ENCODE results near the gene PITPNM3. TPM values are rescaled to one million over a fixed set of nuclear protein-coding genes. Genes with fewer than 3 reads are reported as not detected.

Gene PITPNM3
- total RNA-seq, 1 donor from 2014 or later = 13.9 TPM

GRCh38 chr17:6443692-6444570, 112.4 kb downstream of the PITPNM3 start, which contains the start of gene PIMREG:
Gene PIMREG (plus strand): TSS chr17:6444455. CDS start chr17:6445111, 656 bp downstream.
- DNase-seq = peak; percentile 91

- no peak for DNase-seq
These were observed 113.6 kb downstream of the PITPNM3 start for GRCh38 chr17:6442775-6443174.

GRCh38 chr17:6439951-6440350, 116.4 kb downstream of the PITPNM3 start:
- no peak for DNase-seq

- DNase-seq = no peak
These were observed 118.4 kb downstream of the PITPNM3 start for GRCh38 chr17:6437956-6438355.

- DNase-seq = no peak
These were observed 118.9 kb downstream of the PITPNM3 start for GRCh38 chr17:6437466-6437865.

DNA sequence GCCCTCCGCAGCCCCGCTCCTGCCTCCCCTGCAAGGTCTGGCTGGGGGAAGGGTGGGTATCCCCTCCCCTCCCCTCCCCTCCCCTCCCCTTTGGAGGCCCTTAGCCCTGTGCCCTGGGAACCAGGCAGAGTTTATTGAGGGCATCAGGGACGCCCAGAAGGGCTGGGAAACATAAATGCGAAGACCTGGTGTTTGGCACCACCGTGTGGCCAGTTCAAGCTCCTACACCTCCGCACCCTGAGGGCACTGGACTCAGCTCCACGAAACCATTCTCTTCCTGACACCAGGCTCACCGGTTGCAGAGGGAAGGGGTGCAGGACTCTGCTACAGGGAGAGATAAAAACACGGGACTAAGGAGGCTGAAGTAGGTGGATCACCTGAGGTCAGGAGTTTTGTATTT, 120.4 kb downstream of the PITPNM3 start:
- peak; percentile 7 for DNase-seq

- DNase-seq = no peak
These were observed 121.3 kb downstream of the PITPNM3 start, which contains the start of gene AIPL1 for GRCh38 chr17:6435051-6435450. Gene AIPL1 (minus strand): TSS chr17:6435121. CDS start chr17:6435104, 17 bp downstream.

DNA sequence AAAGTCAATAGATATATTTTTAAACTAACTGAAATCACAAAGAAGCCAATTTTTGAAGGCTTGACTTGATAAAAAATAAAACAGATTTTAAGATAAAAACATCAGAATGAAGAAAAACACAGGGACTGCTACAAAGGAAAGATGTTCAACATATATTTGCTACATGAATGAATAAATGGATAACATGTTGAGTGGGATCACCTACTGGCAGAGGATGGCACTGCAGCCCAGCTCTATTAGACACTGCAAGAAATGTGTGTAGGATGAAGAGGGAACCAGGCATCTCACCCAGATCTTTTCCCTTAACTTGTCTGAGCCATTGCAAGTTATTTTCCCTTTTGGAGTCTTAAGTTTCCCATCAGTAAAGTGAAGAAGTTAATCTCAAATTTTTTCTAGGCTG, 125.6 kb downstream of the PITPNM3 start:
- DNase-seq = no peak

DNA sequence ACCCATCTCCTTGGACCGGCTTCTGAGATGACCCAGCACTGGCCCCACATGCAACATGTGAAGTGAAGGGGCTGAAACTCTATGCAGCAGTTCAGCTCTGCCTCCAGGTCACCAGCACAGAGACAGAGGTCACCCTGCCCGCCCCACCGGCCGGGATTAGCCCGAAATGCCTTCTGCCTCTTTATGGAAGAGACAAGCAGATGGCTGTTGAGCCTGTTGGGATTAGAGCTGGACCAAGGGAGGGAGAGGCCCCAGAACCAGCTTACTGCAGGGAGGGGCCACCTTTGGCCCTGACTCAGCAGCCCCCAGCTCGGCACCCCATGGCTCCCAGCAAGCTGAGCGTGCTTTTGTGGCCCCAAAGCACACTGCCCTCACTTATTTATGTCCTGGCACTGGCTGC, 127.1 kb downstream of the PITPNM3 start:
- DNase-seq = no peak

DNA sequence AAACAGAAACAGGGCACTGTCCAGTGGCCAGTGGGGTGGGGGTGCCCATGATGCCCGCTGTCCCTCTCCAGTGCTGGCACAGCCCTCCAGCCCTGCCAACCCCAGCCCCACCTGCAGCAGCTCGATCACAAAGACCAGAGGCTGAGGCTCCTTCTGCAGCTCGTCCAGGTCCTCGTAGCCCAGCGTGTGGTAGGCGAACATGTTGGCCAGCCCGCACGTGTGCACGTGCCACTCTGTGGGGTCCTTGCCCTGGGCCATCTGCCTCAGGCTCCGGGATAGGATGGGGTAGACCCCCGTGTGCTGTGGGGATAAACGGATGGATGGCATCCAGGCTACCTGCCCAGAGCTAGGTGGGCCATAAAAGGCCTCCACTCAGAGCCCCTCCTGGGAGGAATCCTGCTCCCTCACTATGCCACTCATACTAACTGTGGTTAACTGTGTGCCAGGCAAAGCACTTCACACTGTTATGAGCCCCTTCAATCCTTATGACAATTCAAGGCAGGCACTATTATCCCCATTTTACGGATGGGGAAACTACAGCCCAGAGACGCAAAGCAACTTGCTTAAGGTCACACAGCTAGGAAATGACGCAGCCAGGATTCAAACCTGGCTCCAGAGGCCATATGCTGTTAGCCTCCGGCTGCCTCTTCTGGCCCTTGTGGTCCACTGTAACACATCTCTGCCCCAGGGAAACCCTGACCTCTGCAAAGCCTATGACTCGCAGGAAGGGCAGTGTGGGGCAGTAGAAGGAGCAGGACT, 128.0 kb downstream of the PITPNM3 start:
- no peak for DNase-seq

GRCh38 chr17:6427279-6427781, 129.0 kb downstream of the PITPNM3 start:
- no peak for DNase-seq

DNA sequence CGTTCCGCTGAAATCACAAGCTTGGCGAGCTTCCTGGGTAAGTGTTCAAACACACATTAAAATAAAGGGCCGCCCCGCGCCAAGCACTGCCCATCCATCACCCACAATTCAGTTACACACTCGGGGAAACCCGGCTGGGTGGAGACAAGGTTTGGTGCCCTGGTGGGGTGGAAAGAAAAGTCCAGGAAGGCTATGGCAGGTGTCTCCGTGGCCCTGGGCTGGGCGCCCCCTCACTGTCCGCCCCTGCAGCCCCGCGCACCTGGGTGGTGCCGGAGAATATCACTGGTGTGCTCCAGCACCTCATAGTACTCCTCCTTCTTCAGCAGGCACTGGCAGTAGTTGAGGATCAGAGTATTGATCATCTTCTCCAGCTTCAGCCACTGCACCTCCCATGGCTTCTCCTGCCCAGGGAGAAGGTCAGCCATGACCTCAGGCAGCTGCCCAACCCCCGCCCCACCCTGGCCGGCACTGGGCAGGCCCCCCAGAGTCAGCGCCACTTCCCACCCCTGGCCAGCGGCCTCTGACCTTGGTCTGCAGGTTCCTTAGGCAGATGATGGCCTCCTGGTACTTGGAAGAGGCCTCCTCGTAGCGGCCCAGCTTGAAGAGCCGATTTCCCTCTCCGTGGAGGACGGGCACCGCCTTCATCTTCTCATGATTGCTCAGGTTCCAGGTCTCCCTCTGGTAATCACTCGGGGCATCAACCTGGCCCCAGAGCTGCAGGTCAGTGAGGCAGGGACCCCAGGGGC, 129.8 kb downstream of the PITPNM3 start:
- no peak for DNase-seq

- no peak for DNase-seq
These were observed 130.9 kb downstream of the PITPNM3 start for GRCh38 chr17:6425407-6425806.

DNA sequence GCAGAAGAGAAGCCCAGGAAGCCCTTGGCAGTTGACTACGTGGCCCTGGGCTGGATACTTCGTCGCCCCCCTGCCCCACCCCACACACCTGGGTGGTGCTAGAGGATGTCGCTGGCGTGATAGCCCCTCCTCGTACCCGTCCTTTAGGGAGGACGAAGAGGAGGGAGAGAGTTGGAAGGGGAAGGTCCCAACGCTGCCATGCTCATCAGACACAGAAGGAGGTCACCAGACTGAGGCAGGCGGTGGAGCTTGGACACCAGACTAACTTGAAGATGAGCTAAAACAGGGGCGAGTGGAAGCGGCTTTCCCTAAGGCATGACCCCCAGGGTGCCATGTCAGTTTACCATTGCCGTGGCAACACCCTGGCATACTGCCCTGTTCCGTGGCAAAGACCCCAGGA, 132.4 kb downstream of the PITPNM3 start:
- no peak for DNase-seq

GRCh38 chr17:6422654-6423241, 133.6 kb downstream of the PITPNM3 start:
- no peak for DNase-seq

DNA sequence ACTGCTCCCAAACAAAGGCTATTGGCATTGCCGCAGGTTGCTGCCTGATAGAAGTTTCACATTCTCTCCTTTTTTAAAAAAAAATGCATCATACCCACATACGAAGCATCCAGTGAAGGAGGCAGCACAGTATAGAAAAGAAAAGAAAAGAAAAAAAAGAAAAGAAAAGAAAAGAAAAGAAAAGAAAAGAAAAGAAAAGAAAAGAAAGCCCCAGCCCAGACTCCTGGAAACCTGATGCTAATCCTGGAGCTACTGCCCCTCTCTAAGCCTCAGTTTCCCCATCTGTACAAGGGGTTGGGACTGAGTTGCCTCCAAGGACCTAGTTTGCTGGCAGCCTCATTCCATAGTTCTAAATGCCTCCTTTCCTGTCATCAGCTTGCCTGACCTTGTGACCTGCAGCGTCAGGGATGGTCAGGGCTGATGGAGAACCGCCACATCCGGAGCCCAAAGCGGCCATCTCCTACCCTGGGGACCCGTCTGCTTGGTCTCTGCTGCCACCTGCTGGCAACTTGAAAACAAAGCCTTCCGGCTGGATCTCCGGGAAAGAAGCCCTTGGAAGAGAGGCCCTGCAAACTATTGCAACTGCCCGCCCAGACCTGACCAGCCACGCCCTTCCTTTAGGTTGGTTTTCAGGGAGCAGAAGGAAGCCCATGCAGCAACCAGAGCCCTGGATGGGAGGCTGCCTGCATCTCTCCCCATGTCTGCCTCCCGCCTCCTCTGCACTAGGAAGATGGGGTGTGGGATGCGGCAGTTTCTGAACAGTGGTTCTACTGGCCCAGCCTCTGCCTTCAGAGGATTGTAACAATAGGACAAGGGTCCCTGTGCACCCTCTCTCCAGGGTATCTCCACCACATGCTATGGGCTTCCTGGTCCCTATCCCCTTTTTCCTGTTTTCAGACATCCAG, 134.4 kb downstream of the PITPNM3 start:
- DNase-seq = peak; percentile 62

DNA sequence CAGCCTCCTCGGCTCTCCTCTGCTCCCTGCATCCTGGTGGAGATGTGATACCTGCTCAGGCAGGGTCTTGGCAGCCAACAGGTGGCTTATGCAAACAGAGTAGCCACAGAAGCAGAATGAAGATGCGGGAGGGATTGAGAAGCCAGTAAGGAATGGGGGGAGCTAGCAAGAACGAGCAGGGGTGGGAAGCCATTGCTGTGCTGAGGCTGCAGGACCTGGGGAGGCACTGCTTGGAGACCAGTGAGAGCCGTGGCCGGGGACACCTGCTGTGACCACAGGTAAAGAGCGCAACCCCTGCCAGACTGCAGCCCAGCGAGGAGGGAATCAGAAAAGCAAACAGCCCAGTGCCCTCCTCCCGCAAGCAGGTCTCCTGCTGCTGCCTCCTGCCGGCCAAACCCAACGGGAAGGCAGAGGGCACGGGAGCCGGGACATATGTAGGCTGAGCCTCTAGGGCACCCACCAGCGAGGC, 136.1 kb downstream of the PITPNM3 start:
- DNase-seq = no peak

DNA sequence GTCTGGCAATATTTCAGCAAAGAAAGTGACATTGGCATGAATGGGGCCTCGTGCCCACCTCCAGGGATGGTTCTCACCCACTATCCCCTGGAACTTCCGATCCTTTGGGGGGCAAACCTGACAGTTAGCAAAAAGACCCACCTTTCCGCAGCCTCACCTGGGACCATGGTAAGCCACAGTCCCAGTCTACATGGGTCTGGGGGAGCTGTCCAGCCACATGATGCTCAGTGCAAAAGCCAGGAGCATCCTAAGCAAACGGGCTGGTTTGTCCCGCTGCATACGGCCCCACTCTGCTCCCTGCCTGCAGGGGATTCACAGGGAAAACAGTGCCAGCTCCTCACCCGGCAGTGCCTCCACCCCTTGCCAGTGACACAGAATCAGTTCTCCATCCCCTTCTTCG, 140.7 kb downstream of the PITPNM3 start:
- DNase-seq = no peak

DNA sequence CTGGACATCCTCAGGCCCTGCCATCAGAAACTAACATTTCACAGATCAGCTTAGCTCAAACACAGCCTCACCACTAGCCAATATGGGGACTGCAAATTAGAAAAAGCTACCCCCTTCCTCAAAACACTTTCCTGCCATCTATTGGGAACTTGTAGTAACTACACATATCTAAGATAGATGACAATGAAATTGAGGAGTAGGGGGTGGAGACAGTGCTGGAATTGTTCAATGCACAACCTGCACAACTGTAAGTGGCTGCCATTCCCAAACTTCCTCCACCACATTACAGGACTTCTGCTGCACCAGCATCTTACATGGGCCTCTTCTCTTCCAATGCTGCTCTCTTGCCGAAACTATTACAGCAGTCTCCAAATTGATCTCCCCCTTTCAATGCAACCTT, 143.3 kb downstream of the PITPNM3 start:
- DNase-seq = no peak

- DNase-seq = no peak
These were observed 147.6 kb downstream of the PITPNM3 start for GRCh38 chr17:6408735-6409134.

GRCh38 chr17:6408276-6408675, 148.1 kb downstream of the PITPNM3 start:
- no peak for DNase-seq
